OCI-M2 (cell line): ENCODE results near the gene SLC4A4.
"Not testable (repeated sequence)": the region's sequence is repeated elsewhere in the genome, so short reads cannot be mapped to it uniquely, and the experiment has no call there.

Source experiments
- DNase-seq: peaks from one replicate; lab custom pipeline; 2025; ENCODE audit not compliant: unreplicated experiment; lab: John Stamatoyannopoulos, UW

Gene SLC4A4

DNA sequence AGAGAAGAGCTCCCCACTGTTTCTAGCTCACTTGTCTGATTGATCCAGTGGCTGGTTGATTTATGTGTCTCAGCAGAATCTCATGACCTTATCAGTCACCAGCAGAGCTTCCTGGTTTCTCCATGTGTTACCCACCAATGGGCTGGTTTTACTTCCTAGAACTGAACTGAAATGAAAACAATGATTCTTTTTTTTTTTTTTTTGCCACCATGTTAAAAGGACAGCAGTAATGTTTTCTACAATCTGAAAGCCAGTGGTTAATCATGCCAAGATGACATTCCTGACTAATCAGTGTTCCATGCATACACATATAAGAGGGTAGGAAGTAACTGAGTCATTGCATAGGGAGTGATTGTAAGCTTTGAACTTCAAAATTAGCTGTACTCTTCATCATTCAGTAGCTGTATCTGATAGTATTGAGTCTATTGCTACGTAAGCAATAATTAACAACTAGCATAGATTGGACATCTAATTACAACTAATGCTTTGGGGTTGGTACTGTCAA is 67.7 kb downstream of the SLC4A4 start:
- peak; percentile 16 for DNase-seq

DNA sequence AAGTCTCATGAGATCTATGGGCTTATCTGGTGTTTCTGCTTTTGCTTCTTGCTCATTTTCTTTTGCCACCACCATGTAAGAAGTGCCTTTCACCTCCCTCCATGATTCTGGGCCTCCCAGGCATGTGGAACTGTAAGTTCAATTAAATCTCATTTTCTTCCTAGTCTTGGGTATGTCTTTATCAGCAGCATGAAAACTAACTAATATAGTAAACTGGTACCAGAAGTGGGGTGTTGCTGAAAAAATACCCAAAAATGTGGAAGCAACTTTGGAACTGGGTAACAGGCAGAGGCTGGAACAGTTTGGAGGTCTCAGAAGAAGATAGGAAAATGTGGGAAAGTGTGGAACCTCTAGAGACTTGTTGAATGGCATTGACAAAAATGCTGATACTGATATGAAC is 70.1 kb downstream of the SLC4A4 start:
- DNase-seq: not testable (repeated sequence)

DNA sequence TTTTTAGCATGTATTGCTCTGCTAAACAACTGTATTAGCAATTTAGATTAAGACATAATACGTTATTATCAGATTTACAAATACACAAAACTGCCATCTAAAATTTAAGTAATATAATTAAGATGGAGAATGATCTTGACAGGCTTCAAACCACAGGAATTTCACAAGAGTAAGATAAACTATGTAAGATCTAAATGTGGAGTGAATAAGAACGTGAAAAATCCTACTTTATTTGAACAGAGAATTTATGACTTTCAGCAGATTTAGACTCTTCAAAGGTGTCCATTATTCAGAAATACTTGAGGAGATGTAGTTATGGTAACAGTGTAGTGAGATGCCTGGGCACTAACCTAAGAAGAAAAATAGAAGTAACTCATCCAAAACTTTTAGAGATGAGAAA is 73.2 kb downstream of the SLC4A4 start:
- no peak for DNase-seq

DNA sequence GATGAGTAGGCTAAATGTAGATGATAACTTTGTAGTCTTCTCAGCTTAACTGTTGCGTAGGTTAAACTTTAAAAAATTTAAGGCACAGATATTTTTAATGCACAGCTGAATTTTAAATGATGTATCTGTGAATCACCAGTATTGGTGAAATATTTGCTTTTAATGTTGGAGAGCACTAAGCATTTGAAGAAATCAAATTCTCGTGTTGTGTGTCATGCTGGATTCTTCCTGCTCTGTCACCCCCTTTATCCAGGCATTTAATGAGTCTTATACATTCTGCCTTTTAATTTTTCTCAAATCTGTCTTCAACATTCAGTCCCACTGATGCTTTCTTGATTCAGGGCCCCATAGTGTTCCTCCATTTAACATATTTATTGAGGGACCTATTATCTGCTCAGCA is 76.7 kb downstream of the SLC4A4 start:
- DNase-seq: no peak

DNA sequence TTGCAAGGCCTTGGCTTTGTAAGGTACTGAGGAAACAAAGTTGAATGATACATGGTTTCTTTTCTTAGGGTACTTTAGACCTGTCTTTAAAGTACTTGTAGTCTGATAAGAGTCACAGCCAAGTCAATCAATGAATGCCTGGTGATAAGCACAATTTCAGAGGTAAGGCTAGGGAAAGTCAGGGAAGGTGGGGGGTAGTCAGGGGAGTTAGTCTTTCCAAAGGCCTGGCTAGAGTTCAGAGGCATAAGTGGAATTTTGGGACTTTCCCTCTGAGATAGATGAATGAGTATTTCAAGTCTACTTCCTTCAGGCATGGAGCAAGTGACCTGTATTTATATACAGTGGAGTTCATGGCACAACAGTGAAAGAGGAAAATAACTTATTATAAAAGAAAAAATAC is 78.3 kb downstream of the SLC4A4 start:
- no peak for DNase-seq

DNA sequence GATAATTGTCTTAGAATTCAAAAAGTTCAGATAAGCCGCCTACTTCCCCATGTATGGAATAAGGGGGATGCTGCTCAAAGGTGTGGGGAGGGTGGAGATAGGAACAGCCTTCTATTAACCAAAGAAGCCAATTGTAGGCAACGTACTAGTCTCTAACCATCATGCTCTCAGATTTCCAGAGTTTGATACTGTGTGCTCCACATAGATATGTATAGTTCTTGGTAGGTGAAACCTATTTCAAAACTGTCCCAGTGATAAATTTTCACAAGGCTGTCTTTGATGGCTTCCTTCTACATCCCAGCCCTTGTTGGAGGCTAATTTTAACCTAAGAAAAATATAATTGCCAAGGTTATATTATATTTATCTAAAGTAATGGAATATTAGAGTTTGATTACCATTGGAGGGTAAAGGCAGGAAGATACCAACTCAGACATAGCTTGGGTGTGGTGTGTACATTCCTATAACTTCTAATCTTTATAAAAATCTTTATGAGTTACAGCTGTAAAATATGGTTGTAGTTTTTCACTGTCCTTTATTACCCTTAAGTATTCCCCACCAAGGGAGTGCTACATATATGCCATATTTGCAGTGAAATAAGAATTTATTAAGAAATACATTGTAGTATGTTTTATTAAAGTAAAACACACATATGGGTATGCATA is 87.7 kb downstream of the SLC4A4 start:
- DNase-seq: no peak

DNA sequence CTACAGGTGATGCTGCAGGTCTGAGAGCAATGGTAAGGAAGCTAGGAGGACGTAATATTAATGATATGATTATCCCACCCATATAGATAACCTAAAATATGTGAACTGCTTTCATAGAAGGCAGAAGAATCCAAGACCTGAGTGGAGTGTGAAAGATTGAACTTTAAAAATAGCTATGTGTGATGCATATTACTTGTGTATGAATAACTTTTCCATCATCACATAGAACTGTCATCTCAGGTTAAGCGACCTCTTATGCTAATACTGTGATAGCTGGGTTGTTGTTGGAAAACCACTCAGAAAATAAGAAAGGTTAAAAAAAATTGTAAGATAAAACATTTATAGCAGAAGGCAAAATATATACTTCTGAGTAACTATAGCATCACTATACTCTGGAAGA is 90.3 kb downstream of the SLC4A4 start:
- no peak for DNase-seq

DNA sequence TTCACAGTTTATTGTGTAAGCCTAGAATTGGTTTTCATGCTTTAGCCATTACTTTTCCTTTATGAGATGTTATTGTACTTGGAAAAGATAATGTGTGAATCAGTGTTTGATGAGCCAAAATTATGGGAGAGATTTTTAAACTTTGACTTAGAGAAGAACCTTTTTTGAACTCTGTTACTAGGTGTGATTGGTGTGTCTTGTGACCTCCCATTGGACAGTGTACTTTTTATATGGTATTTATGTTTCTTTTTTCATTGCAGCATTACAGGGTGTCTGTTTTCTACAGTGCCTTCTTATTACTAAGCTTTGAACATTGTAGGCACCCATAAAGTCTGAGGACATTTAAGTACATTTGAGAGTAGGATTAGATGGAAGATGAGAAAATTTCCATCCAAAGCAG is 91.1 kb downstream of the SLC4A4 start:
- no peak for DNase-seq

DNA sequence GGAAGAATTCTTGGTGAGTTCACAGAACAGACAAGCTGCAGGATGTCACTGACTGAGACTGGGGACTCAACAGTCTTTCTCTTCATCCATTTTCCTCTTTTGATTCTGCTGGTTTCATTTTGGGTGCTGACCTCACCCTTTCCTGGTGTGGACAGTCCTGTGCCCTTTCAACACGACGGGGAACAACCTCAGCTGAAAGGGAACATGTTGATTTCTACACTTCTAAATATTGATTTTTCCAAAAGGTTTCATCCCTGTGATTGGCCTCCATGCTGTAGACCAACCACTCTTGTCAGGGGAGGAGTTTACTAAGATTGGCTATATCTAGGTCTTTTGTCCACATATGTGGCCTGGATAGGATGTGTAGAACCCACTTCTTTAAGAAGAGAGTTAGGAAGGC is 91.8 kb downstream of the SLC4A4 start:
- no peak for DNase-seq

DNA sequence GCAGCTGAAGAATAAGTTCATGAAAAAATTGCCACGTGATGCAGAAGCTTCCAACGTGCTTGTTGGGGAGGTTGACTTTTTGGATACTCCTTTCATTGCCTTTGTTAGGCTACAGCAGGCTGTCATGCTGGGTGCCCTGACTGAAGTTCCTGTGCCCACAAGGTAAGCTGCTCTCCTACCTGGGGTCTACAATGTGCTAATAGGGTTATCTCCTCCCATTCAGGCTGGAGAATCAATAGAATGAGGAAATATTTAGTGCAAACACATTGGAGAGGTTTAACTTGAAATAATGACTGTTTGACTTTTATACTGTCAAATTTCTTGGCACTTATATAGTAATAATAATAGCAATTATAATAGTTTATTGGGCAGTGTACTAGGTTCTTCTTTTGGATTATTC is 101.8 kb downstream of the SLC4A4 start:
- no peak for DNase-seq

DNA sequence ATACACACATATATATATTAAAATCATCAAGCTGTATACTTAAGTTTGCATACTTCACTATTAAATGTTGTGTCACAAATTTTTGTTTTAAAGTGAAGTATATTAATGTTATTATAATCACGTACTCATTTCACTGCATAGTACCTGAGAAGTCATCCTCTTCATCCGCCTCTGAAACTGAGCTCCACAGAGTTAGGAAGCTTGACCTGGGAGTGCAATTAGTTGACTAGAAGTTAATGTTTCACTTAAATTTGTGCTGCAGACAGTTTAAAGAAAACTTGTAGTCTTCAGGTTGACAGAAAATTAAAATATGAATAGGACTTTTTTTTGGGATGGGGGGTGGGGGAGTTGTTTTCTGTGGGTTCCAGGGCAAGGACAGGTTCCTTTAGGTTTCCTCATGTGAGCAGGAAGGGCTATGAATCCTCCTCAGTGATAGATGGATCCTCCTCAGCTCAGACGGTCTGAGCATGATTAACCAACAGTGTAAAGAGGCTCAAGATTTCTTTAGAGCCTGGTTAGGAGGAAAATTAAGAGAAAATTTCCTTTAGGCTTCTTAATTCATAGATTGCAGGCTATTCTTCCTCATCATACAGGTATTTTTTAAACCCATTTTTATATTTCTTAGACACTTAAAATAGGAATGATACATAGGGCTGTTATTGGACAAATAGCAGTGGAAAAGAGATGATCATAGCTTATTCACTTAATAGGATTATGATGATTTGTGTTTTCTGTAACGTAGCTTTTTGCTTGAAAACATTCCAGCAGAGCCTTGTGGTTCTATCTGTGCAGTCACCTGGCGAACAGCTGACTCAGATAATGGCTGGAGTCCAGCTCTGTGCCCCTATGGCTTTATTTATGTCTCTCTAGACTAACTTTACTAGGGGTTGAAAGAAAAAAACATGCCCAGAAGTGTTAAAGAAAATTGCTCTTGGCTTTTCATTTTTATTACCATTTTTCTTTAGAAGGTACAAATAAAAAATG is 102.7 kb downstream of the SLC4A4 start:
- DNase-seq: no peak

DNA sequence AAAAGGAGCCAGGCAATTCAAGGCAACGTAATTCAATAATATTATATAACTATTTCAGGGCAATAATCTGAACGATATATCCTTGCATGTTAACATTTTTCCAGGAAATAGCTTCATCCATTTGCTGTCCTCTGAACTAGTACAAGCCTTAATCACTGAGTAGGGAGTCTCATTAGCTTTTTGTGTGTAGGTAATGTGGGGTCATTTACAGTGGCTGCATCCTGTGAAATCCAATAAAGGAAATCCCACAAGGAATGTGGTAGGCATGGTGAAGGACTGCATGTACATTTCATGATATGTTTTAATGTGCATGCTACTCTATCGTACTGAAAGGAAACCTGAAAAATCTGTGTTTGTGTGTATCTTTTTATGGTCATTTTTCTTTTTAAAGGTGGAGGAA is 103.5 kb downstream of the SLC4A4 start:
- DNase-seq: no peak

DNA sequence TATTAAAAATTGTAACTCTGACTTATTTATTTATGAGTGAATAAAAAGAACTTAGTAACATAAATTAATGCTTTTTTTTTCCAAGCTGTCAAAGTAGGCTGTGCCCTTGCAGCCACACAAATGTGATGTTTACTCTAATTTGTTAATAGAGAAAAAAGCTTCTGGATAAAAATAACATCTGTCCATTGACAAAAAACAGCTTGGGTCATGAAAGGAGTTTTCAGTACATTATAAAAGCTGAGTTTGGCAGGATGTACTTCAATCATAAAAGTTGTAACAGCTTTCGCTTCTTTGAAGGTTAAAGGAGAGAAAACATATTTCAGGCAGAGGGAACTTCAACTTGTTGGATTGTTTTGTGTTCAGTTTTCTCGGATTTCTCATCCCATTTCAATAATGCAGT is 105.6 kb downstream of the SLC4A4 start:
- DNase-seq: no peak

DNA sequence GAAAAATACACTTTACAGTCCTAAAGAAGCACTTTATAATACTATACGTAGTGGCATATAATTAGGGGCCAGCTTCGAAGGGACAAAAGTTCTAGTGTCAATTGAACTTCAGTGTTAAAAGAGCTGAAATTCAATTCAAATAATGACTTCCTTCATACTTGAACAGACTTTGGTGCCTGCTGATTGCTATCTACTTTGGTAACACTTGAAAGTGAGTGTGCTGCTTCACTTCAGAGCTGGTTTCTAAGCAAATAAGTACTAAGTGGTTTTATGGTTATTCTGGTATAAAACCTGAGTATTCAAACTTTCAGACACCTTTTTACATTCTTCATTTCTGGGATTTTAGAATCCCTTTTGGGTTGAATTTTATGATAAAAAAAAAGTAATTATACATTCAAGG is 107.0 kb downstream of the SLC4A4 start:
- DNase-seq: no peak

DNA sequence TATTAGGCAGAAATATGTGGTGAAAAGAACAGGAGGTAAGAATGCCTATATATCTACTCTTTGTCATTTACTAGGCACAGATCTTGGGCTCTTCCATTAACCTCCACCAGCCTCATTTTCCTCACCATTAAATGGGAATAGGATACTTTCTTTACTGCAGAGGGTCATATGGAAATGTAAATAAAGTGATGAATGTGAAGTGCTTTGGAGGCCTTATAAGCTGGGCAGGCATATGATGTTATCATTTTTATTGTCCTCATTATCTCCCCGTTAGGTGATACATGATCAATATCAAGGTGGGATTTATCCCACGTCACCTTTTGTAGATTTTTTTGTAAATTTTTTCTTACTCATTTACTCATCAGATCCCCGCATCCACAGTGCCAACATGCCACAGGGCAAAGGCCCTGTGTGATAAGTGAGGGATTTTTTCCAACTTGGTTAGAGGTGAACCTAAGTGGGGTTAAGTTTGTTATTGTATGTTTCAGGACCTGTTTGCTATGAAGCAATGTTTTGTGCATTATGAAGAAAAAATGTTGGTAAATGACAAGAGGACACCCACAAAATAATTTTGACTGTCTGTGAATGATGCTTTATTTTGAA is 107.8 kb downstream of the SLC4A4 start:
- DNase-seq: no peak

DNA sequence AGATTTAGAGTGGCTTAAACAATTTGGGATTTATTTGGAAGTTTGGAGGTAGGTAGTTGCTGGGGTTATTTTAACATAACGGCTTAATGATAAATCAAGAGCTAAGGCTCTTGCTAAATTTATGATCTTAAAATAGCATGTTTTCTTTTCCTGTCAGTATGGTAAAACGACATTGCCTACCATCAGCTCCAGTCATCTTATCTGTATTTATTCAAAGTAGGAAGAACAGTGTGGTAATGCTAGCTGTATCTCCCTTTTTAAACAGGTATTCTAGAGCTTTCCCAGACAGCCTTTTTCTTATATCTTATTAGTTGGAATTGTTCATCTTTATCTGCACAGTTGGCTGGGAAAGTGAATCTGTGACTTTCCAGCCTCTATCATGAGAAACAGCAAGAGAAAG is 110.2 kb downstream of the SLC4A4 start:
- DNase-seq: no peak

DNA sequence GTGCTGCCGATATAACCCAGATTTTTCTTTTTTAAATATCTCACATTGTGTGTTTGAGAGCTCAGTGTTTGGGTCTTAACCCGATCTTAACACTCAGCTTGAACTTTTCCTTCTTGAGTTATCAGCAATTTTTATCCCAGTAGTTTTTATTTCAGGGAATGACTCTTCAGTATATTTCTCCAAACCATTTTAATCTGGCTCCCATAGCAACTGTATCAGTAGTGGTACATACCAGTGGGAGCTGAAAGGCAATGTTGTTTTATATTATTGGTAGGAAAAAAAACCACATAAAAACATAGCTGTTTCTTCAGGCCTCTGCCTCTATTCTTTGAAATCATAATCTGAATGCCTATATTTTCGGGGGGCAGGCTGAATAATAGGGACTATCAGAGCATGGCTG is 111.1 kb downstream of the SLC4A4 start:
- DNase-seq: no peak

DNA sequence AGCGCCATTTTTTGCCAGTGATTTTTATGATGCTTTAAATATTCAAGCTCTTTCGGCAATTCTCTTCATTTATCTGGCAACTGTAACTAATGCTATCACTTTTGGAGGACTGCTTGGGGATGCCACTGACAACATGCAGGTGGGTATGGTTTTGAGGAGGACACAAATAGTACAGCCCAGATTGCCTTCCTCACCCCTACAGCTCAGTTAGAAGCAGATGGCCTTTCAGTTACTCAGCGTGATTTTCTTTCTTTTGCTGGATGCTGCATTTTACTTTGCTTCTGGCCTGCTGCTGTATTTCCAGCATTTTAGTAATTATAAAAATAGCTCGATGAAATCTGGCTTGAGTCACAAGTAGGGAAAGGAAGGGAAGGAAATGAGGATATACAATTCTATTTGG is 114.7 kb downstream of the SLC4A4 start:
- DNase-seq: no peak

DNA sequence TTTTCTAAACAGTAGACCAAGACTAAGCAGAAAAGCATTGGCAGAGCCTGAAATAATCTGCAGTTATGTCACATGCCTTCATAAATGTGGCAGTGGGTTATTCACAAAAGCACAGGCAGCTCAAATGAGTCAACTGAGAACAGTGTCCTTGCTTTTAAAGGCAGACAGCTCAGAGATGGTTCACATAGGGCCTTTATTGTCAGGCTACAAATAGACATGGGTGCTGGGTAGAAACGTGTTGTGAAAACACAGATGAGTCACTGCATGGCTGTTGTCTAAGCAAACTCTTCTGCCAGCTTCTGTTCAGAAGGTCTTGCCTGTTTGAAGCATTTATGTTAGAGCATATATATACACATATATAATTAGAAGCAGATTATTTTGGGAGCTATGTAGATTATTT is 118.0 kb downstream of the SLC4A4 start:
- DNase-seq: no peak

DNA sequence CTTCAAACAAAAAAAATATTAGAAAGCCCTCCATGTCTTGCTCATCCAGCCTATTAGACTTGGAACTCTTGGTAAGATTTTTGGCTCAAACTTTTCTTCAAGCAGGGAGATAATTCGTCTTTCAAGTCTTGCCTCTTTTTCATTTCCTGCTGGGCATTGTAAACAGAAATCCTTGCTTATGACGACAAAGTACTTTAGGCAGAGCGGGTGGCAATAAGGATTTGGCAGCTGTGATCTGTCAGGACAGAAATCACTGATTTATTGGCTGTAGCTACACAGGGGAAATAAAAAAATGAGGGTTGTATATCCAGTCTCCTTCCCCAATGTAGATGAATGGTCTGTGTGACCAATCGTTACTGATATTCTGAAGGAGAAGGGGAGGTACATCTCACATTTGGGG is 121.6 kb downstream of the SLC4A4 start:
- no peak for DNase-seq

DNA sequence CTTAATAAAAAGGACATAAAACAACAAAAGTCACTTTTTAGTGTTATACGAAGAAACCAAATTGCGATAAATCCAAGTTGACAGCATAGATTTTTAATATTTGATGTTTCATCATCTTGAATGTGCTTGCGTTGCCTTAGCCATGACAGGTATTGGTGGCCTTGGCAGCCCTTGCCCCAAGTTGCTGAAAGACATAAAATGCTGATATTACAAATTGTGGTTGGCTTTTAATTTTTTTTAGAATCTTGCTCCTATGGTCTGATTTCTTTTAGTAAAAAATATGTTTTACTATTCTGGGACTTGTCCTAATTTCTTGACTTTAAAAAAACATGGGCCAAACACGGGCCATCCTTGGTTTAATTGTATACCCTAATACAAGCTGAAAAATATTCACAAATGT is 122.6 kb downstream of the SLC4A4 start:
- no peak for DNase-seq

DNA sequence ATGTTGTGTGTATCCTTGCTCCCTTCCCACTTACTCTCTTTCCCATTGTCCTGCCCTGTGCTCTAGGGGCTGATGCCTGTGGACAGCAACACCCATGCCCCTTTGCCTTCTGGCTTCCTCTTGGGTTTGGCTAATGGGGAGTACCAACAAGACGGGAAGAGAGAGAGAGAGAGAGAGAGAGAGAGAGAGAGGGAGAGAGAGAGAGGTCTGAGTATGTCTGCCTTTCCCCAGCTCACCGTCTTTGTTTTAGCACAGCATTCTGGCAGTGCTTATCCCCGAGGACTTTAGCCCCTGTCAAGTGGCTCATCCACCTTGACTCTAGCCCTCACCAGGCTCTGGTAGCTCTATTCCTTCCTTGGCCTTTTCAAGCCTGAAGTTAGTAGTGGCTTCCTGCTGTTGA is 128.0 kb downstream of the SLC4A4 start:
- no peak for DNase-seq
